Activated CD4-positive, alpha-beta T cell treated with anti-CD3 and anti-CD28 coated beads for 4 hours (primary cell): ENCODE results near the gene CYP2B6.
"Not testable (repeated sequence)": the region's sequence is repeated elsewhere in the genome, so short reads cannot be mapped to it uniquely, and the experiment has no call there.

Experiments
- DNase-seq, 2 donors: peaks; one replicate each; pipeline ENCODE4 v3.0.0-alpha.2; 2020

Gene CYP2B6

DNA sequence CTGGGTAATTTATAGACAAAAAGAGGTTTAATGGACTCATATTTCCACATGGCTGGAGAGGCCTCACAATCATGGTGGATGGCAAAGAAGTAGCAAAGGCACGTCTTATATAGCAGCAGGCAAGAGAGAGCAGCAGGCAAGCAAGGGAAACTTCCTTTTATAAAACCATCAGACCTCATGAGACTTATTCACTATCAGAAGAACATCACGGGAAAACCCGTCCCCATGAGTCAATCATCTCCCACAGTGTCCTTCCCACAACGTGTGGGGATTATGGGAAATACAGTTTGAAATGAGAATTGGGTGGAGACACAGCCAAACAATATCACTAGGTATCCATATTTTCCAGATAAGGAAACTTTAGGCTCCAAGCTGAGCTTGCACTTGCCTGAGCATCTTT is 9.5 kb upstream of the CYP2B6 start:
- DNase-seq = no peak

DNA sequence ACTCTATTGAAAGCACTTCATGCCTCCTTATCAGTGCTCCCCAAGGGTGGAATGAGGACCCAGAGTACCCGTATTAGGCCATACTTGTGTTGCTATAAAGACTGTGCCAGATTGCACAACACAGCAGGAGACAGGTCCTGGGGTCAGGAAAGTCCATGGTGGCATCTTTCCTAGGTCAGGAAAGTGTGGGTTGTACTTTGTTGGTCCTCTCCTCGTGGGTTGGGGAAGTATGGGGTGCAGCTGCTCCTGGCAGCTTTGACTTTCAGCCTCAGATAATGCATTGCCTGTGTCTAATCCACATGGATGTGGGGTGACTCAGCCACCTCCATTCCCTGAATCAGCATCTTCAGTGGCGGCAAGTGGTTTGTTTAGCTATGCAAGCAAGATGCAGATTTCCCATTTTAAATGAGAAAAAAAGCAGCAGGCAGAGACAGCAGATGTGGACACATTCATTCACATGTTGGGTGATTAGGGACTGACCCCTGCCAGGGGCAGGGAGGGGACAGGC is 8.4 kb upstream of the CYP2B6 start:
- no peak for DNase-seq

DNA sequence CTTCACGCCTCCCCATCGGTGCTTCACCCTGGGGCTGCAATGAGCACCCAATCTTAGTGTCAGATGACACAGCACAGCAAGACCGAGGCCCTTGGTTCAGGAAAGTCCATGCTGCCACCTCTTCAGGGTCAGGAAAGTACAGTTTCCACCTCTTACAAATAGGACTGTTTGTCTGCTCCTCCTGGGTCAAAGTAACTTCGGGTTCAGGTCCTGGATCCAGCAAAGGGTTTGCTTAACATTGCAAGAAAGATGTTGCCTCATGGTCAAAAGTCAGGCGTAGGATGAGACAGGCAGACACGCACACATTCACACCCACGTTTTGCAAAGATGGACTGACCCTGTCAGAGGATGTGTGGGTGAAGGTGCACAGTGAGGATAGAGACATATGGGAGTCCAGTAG is 1.6 kb upstream of the CYP2B6 start:
- DNase-seq = no peak

DNA sequence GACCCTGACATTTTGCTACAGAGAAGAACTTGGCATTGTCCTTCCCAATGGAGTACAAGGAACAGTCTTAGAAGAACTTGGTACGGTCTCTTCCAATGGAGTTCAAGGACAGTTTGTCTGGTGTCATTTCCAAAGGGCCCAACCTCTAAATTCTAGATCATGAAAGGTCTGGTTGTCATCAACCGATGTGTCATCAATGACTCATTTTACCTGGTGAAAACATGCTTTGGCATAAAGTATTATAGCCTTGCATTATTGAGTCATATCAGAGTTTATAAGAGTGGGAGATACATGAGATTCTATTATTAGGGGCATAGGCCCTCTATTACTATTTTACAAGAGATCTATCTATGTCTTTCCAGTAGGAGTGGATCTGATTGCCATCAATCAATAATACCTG is 4.3 kb downstream of the CYP2B6 start:
- DNase-seq = no peak

DNA sequence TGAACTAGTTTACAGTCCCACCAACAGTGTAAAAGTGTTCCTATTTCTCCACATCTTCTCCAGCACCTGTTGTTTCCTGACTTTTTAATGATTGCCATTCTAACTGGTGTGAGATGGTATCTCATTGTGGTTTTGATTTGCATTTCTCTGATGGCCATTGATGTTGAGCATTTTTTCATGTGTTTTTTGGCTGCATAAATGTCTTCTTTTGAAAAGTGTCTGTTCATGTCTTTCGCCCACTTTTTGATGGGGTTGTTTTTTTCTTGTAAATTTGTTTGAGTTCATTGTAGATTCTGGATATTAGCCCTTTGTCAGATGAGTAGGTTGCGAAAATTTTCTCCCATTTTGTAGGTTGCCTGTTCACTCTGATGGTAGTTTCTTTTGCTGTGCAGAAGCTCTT is 7.9 kb downstream of the CYP2B6 start:
- not testable (repeated sequence) for DNase-seq

DNA sequence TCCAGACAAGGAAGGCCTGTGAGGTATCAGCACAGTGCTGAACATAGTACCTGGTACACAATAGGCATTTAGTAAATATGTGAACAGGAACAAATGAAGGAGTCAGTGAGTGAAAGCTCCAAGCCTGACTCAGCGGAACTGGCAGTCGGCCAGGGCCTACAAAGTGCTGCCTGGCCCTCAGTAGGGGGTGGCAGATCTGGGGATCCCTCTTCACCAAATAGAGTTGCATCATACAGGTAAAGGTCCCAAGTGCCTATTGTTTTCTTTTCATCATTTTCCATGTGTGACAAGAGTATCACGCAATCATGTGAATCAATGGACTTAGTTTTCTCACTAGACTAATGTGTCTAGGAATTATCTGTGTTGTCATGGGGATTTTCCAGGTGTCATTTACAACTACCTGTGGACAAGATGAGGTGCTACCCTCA is 9.2 kb downstream of the CYP2B6 start:
- DNase-seq = no peak

DNA sequence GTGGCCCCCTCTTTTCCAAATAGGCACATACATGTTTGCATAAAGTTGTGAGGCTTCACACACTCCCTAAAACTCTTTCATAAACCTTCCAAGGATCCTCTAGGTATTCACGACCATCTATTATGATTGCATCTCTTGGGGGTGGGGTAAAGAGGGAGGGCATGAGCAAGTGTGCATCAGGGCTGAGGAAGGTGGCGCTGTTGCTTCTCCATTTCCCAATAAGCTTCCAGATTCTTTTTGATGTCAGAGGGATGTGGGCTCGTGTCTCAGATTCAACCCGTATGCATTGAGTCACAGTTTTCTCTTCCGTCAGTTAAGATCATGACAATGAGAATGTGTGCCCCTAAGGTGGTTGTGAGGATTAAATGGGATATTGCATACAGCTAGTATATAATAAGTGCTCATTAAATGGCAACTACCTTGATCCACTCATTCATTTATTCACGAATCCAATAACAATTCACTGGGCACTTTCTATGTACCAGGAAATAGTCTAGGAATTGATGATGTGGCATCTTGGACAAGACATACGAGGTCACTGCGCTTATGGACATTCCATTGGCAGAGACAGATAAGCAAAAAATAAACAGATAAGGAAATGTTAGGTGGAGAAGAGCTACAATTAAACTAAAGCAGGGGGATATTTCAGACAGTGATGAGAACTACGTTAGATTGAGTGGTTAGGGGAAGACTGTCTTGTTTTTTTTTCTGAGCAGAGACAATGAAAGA is 10.3 kb downstream of the CYP2B6 start:
- no peak for DNase-seq

DNA sequence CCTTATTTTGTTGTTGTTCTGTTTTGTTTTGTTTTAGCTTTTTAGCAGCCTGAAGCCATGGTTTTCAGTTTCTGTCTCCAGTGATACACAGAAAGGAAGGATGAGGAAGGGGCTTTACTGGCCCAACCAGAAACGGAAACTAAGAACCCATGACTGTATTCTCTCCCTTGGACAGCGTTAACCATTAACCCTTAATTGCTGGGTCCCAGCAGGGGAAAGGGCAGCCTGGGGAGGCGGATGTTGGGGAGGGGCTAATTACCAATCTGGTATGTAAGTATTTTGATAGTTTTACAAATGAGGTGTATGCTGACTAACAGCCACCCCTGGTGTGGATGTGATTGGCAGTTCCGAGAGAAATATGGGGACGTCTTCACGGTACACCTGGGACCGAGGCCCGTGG is 12.6 kb downstream of the CYP2B6 start:
- DNase-seq = not testable (repeated sequence)

DNA sequence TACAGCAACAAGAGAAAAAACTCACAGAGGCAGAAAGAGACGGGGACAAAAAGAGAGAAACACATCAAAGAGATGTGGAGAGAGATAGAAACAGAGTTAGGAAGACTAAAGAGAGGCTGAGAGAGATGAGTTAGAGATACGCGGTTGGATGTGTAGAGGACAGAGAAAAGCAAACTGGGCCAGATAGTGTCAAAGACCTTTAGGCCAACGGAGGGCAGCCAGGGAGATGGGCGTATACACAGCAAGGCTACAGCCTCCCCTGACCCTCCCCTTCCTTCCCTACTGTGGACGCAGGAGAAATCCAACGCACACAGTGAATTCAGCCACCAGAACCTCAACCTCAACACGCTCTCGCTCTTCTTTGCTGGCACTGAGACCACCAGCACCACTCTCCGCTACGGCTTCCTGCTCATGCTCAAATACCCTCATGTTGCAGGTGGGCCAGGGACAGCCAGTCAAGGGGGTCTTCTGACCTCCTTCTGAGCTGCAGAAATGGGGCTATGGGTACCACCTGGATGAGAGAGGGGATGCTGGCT is 18.7 kb downstream of the CYP2B6 start:
- no peak for DNase-seq

DNA sequence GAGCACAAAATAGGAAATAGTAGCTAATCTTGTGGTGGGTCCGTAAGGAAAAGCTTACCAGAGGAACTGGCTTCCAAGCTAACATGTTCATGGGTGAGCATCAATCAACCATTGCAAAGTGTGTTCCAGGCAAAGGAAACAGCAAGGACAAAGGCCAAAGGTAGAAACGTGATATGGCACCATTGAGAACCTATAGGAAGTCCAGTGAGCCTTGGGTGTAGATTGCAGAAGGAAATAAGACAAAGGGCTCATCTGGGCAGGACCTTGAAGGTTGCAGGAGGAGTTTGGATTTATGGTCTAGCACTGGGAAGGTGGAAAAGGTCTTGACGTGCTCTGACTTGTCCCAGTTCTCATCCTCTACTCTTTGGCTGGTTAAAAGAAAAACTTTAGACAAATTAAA is 22.3 kb downstream of the CYP2B6 start:
- DNase-seq = no peak

DNA sequence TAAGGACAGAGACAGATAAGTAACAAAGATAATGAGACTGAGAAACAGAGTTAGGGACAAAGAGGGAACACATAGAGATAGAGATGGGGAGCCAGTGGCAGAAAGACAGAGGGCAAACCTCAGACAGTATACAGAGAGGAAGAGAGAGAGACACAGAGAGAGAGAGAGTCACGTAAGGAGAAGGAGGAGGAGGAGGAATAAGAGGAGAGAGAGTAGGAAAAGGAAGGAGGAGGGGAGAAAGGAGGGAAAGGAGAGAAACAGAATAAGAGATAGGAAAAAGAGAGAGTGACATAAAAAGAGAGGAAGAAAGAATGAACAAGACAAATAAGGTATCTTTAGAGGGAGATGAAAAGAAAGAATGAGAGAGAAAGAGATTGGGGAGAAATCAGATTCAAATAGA is 23.6 kb downstream of the CYP2B6 start:
- DNase-seq = no peak

DNA sequence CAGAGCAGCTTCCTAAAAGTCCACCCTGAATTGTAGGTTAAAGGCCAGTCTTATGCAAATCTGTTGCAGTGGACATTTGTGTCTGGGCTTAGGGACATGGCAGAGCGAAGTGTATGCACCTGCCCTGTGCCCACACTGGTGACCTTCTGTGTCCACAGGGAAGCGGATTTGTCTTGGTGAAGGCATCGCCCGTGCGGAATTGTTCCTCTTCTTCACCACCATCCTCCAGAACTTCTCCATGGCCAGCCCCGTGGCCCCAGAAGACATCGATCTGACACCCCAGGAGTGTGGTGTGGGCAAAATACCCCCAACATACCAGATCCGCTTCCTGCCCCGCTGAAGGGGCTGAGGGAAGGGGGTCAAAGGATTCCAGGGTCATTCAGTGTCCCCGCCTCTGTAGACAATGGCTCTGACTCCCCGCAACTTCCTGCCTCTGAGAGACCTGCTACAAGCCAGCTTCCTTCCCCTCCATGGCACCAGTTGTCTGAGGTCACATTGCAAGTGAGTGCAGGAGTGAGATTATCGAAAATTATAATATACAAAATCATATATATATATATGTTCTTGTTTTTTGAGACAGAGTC is 25.5 kb downstream of the CYP2B6 start:
- DNase-seq = no peak

DNA sequence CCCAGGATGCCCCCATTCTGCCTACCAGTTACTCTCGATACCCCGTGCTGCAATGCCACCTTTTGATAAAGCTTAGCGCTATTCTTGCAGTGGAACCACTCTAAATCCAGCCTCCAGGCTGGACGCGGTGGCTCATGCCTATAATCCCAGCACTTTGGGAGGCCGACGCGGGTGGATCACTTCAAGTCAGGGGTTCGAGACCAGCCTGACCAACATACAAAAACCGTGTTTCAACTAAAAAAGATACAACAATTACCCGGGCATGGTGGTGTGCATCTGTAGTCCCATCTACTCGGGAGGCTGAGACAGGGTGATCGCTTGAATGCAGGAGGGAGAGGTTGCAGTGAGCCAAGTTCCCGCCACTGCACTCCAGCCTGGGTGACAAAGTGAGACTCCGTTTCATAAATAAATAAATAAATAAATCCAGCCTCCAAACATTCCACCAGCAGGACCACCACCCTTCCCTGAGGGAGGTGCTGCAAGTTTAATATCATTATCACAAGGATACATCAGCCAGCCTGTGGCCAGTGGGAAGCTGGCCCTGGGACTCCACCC is 27.7 kb downstream of the CYP2B6 start:
- no peak for DNase-seq

DNA sequence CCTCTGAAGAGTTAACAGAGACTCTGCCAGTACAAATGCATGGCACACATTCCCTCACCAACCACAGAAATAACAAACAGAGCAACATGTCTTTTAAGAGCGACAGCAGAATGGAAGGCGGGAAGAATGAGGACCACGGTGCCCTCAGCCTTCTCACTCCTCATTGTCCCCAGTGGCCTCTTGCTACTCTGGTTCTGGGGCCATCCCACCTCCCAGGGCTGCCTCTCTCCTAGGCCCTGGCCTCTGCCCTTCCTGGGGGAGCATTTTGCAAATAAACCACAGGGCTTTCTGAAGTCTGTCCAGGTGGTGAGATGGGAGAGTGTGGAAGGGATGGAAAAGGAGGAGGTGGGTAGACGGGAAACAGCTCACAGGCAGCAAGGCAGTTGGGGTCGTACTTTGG is 28.3 kb downstream of the CYP2B6 start:
- DNase-seq = no peak

DNA sequence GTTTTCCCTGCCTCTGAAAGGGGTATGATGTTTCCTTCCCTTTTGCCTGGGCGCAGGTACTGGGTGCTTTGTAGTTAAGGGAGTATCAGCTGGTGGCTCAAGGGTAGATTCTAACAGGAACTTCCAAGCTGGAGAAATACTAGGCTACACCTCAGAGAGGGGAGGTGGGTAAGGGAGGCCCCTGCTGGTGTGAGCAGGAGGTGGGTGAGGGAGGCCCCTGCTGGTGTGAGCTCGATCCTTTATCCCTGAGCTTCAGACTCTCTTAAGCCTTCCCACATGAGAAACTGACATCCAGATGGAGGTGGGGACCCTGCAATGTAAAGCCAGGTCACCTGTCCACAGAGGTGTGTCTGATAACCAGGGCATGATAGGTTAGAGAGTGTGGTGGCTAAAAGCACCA is 32.1 kb downstream of the CYP2B6 start:
- DNase-seq = no peak

DNA sequence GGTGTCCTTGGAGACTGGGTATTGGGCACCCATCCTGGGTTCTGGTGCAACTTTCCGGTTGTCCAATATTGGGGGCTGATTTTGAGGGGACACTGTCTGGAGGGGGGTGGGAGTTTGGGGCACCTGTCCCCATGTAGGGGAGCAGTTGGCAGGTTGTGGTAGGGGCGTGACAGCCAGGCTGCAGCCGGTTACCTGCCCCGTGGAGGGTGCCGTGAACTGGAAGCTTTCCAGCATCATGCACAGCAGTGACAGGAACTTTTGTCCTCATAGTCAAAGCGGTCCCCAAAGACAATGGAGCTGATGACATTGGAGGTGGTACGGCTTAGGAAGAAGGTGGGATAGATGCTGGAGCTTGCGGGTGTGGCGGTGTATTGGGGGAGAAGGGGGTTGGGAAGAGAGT is 34.3 kb downstream of the CYP2B6 start:
- DNase-seq = no peak

DNA sequence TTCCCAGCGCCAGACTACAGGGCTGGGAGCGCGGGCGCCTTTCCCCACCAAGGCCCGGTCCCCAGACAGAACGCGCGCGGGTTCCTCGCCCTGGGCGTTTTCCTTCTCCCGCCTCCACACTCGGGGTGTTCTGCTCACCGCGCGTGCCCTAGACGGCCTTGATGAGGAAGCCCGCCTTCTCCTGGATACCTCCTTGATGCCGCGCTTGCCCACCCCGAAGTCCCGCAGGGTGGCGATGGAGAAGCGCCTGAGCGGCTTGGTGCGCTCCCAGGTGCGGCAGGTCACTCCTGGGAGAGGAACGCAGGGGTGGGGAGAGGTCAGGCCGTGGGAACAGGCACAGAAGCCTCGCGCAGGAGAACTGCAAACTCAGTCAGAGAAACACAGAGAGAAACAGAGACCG is 34.8 kb downstream of the CYP2B6 start:
- no peak for DNase-seq

DNA sequence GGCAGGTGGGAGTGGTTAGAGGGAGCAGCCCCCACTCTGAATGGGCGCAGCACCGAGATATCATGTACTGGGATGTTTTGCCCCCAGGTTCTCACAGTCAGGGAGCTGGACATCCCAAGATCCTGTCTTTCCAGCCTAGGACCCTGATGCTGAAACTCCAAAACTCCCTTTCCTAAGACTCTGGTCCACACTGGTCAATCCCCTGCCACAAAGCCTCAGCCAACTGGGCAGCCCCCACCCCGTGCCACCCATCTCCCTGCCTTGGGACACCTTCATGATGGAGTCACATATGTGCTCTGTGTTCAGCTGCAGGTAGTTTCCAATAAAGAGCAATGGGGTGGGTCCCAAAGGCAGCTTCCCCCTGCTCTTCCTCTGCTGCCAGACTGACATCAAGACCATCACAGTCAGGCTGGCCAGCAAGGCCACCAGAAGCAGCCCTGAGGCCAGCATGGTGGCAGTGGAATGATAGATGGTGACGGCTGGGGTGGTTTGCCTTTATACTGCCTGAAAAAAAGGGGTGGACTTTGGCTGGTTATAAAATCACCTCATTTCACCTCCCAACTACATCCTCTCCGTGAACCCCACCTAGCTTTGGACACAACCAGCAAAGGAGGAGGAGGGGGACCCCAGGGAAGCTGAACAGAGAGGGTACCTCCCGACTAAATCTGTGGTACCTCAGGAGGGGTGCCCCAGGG is 36.3 kb downstream of the CYP2B6 start:
- DNase-seq = no peak

DNA sequence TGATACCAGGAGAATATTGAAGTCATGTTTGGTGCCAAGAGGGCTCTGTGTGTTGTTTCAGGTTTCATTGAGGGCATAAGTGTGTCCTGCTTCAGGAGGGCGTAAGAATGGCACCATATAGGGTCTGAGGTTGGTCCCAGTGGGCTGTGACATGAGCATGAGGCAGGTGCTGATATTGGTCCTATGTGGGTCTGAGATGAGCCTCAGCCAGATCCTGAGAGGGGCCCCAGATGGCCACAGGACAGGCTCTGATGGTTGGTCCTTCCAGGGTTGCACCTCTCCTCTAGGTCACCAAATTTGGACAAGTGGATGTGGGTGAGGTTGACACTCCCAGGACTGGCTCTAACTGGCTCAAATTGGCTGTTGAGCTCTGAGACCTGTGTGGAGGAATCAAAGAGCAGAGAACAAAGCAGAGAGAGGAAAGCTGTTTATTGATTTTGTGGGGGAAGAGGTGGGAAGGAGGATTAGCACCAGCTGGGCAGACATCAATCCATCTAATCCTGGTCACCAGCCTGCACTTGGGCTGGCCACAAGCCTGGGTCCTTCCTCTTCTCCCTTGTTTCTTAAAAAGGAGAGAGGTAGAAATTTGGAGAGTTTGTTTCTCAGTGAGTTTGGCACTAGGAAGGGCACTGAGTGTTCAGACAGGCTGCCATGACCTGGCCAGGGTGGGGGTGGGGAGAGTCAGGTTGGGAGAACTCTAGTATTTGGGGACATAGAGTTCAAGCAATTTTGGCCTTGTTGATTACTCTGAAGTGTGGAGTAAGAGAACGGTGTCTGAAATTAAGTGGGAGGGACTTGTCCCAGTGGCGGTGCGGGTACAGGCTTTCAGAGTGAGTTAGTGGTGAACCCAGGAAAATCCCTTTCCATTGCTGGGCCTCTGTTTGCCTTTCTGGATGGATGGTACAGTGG is 38.7 kb downstream of the CYP2B6 start:
- no peak for DNase-seq

DNA sequence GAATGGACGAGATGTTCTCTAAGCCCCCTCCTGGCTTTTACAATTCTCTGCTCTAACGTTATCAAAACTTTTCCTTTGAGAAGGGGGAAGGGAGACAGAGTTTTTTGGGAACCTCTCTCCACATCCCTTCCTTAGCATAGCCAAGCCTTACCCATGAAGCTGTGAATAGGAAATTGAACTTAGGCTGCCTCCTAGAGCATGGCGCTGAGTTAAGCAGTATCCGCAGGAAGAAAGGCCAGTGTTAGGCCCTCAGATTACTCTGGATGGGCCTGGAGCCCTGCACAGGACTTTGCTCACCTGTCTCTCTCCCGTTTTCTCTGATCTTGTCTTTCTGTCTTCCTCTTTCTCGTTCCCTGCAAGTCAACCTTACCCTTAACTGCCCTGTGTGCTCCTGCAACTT is 39.6 kb downstream of the CYP2B6 start:
- DNase-seq = no peak

DNA sequence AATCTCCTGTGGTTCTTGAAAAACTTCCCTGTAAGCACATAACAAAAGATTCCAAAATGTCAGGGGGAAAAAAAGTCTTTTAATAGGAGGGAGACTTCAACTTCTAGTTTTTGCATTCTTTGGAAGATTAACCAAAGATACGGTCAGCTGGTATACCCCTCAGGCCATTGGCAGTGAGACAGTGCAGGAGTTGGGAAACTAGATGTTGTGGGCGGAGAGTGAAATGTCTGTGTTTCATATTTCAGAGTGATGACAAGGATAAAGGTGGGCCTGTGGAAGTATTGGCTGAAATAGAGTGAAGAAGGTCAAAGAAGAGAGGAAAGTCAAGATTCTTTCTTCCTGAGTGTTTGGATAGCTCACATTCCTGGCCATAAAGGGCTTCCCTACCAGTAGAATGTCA is 40.8 kb downstream of the CYP2B6 start:
- no peak for DNase-seq

DNA sequence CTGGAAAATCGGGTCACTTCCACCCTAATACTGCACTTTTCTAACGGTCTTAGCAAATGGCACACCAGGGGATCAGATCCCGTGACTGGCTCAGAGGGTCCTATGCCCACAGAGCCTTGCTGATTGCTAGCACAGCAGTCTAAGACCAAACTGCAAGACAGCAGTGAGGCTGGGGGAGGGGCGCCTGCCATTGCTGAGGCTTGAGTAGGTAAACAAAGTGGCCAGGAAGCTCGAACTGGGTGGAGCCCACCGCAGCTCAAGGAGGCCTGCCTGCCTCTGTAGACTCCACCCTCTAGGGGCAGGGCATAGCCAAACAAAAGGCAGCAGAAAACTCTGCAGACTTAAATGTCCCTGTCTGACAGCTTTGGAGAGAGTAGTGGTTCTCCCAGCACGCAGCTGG is 42.2 kb downstream of the CYP2B6 start:
- not testable (repeated sequence) for DNase-seq

DNA sequence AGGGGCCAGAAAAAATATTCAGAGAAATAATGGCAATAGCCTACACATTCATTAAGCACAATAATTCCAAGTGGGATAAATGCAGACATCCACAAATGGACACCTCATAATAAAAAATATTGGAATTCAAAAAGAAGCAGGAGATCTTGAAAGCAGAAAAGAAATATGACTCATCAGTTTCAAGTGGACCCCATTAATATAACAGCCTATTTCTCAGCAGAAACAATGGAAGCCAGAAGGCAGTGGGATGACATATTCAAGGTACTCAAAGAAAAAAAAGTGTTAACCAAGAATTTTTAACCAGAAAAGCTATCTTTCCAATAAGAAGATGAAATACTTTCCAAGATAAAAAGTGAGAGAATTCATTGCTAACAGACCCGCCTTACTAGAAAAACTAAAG is 48.7 kb downstream of the CYP2B6 start:
- no peak for DNase-seq
